HCT116 (cell line): Measurements from ENCODE around the gene PRRT1B. TPM values are rescaled to one million over a fixed set of nuclear protein-coding genes. Genes with fewer than 3 reads are reported as not detected.

Source experiments
- ATAC-seq: fragments of 200-7000 bp; cut with Tn5 transposase; 2 replicates; pipeline ENCODE4 v1.9.1; 2020; ENCODE audit warnings: mild to moderate bottlenecking, moderate library complexity
- BruUV-seq: library from RNA; stranded (reverse); fragments of 400-500 nt; replicated peaks from 2 replicates; lab custom pipeline; 2021; lab: Mats Ljungman, UMichigan
- CTCF ChIA-PET: fragments of 300-600 bp; sonication (Branson Sonifier 250); formaldehyde crosslinking; loops from one replicate; lab custom pipeline; 2021; ENCODE audit warnings: antibody characterized with exemption; lab: Charles Lee
- POLR2A ChIA-PET: fragments of 300-600, 350-600 bp; sonication (Branson Sonifier 250); formaldehyde crosslinking; loops from one replicate; lab custom pipeline; 2021; ENCODE audit warnings: antibody characterized with exemption; lab: Charles Lee
- RAD21 ChIA-PET, 2 experiments: fragments of 300-600 bp; sonication (Branson Sonifier 250); formaldehyde crosslinking; loops; one replicate each; lab custom pipeline; 2023; ENCODE audit warnings: low total read pairs in 2 of 2; ENCODE audit not compliant: uncharacterized antibody in 2 of 2, unreplicated experiment in 2 of 2, low non-redundant PET in 1 of 2; lab: Charles Lee
- DNase-seq: peaks from one replicate; pipeline ENCODE4 v3.0.0-alpha.2; 2010; ENCODE audit warnings: low read depth, low spot score
- H2AFZ ChIP-seq: fragments of 200-600 bp; shearing (Covaris generic), sonication (generic); 2 replicates; pipeline ENCODE4 v1.6.1; 2017; ENCODE audit warnings: low read depth, mixed run types, mixed read lengths, antibody characterized with exemption, low read length; ENCODE audit not compliant: poor library complexity, severe bottlenecking
- H3K27ac ChIP-seq: 2 replicates; pipeline ENCODE4 v1.5.1; 2012; ENCODE audit warnings: low read depth, low read length
- H3K27me3 ChIP-seq: fragments of 200-600 bp; sonication (generic); 2 replicates; pipeline ENCODE4 v1.6.1; 2016; ENCODE audit warnings: mixed run types, low read length, mixed read lengths; ENCODE audit not compliant: insufficient read depth
- H3K36me3 ChIP-seq, 2 experiments: fragments of 200-500 bp in 1 of 2; fragments of 200-600 bp in 1 of 2; sonication (Bioruptor generic) in 1 of 2; sonication (generic) in 1 of 2; 2 replicates each; pipeline versions ENCODE4 v1.5.1 to v1.6.1; 2014 to 2016; ENCODE audit warnings: low read length in 2 of 2, inconsistent platforms in 1 of 2, mixed read lengths in 1 of 2, mixed run types in 1 of 2; ENCODE audit not compliant: insufficient read depth in 2 of 2, control insufficient read depth in 1 of 2
- H3K4me1 ChIP-seq, 2 experiments: fragments of 200-600 bp in 1 of 2; sonication (generic) in 1 of 2; 2 replicates each; pipeline versions ENCODE4 v1.5.1 to v1.6.1; 2012 to 2017; ENCODE audit warnings: low read length in 2 of 2, inconsistent platforms in 1 of 2, mild to moderate bottlenecking in 1 of 2, mixed read lengths in 1 of 2, mixed run types in 1 of 2, moderate library complexity in 1 of 2; ENCODE audit not compliant: insufficient read depth in 2 of 2, control insufficient read depth in 1 of 2
- H3K4me2 ChIP-seq: fragments of 200-600 bp; sonication (generic); 2 replicates; pipeline ENCODE4 v1.6.1; 2017; ENCODE audit warnings: mixed run types, low read length, mixed read lengths
- H3K4me3 ChIP-seq, 2 experiments: fragments of 200-600 bp in 1 of 2; sonication (generic) in 1 of 2; replicated peaks in 1 of 2; 2 replicates each; pipeline ENCODE4 v1.5.1; 2011 to 2016; ENCODE audit warnings: low read length in 2 of 2, control low read depth in 1 of 2, low read depth in 1 of 2, mild to moderate bottlenecking in 1 of 2, mixed read lengths in 1 of 2, mixed run types in 1 of 2
- H3K79me2 ChIP-seq: fragments of 200-600 bp; sonication (generic); 2 replicates; pipeline ENCODE4 v1.6.1; 2017; ENCODE audit warnings: mild to moderate bottlenecking, mixed run types, low read length, moderate library complexity, mixed read lengths; ENCODE audit not compliant: insufficient read depth
- H3K9ac ChIP-seq: fragments of 200-600 bp; sonication (generic); 2 replicates; pipeline ENCODE4 v1.6.1; 2016; ENCODE audit warnings: low read length, mixed read lengths
- H3K9me2 ChIP-seq: fragments of 200-600 bp; sonication (generic), shearing (Covaris generic); 2 replicates; pipeline ENCODE4 v1.6.1; 2017; ENCODE audit warnings: mixed run types, mild to moderate bottlenecking, moderate library complexity; ENCODE audit not compliant: insufficient read depth
- H3K9me3 ChIP-seq, 2 experiments: fragments of 200-500 bp in 1 of 2; fragments of 200-600 bp in 1 of 2; sonication (Bioruptor generic) in 1 of 2; sonication (generic) in 1 of 2; 2 replicates each; pipeline ENCODE4 v1.6.1; 2014 to 2017; ENCODE audit warnings: low read length in 2 of 2, mixed read lengths in 2 of 2, inconsistent platforms in 1 of 2, low read depth in 1 of 2, mild to moderate bottlenecking in 1 of 2, mixed run types in 1 of 2, moderate library complexity in 1 of 2; ENCODE audit not compliant: control insufficient read depth in 1 of 2, insufficient read depth in 1 of 2
- H4K20me1 ChIP-seq: fragments of 200-600 bp; sonication (generic), shearing (Covaris generic); 2 replicates; pipeline ENCODE4 v1.6.1; 2017; ENCODE audit warnings: mixed run types, mild to moderate bottlenecking, moderate library complexity; ENCODE audit not compliant: insufficient read depth
- CBX3 ChIP-seq: IDR thresholded peaks from 2 replicates; pipeline ENCODE4 v1.6.1; 2012; ENCODE audit warnings: low read depth
- CTCF ChIP-seq, 3 experiments: fragments of 200-600 bp in 1 of 3; sonication (generic) in 1 of 3; IDR thresholded peaks in 2 of 3; conservative IDR thresholded peaks in 1 of 3; 2 replicates each; pipeline ENCODE4 v1.5.1; 2012 to 2017; ENCODE audit warnings: low read depth in 2 of 3, low read length in 2 of 3, antibody characterized with exemption in 1 of 3, borderline replicate concordance in 1 of 3, control low read depth in 1 of 3, mild to moderate bottlenecking in 1 of 3, mixed read lengths in 1 of 3, mixed run types in 1 of 3, moderate library complexity in 1 of 3; ENCODE audit not compliant: insufficient read depth in 1 of 3
- ELF1 ChIP-seq: IDR thresholded peaks from 2 replicates; pipeline ENCODE4 v1.6.1; 2012; ENCODE audit warnings: low read depth, borderline replicate concordance
- EZH2 ChIP-seq: fragments of 200-600 bp; sonication (generic); IDR thresholded peaks from 2 replicates; pipeline ENCODE4 v1.6.1; 2017; ENCODE audit warnings: antibody characterized with exemption, mixed run types
- FOSL1 ChIP-seq: IDR thresholded peaks from 2 replicates; pipeline ENCODE4 v1.6.1; 2012; ENCODE audit warnings: low read depth
- JUND ChIP-seq: IDR thresholded peaks from 2 replicates; pipeline ENCODE4 v1.6.1; 2012
- POLR2A ChIP-seq: IDR thresholded peaks from 2 replicates; pipeline ENCODE4 v1.7.0; 2011; ENCODE audit warnings: borderline replicate concordance; ENCODE audit not compliant: insufficient read depth, insufficient read length; ENCODE audit errors: extremely low read depth
- SIN3A ChIP-seq: IDR thresholded peaks from 2 replicates; pipeline ENCODE4 v1.6.1; 2012; ENCODE audit warnings: low read depth
- SRF ChIP-seq: IDR thresholded peaks from 2 replicates; pipeline ENCODE4 v1.6.1; 2012; ENCODE audit warnings: low read depth
- YY1 ChIP-seq: IDR thresholded peaks from 2 replicates; pipeline ENCODE4 v1.6.1; 2011; ENCODE audit warnings: low read length, low read depth, moderate library complexity, mild to moderate bottlenecking; ENCODE audit not compliant: insufficient replicate concordance; ENCODE audit errors: extremely low read depth
- ZBTB33 ChIP-seq: IDR thresholded peaks from 2 replicates; pipeline ENCODE4 v1.6.1; 2011; ENCODE audit warnings: mild to moderate bottlenecking, low read length, moderate library complexity; ENCODE audit not compliant: insufficient replicate concordance; ENCODE audit errors: extremely low read depth
- ZFX ChIP-seq: fragments of 450-650 bp; IDR thresholded peaks from 2 replicates; pipeline ENCODE4 v1.6.1; 2017
- ZNF274 ChIP-seq: fragments of 200-500 bp; sonication (Bioruptor generic); IDR thresholded peaks from 2 replicates; pipeline ENCODE4 v1.6.1; 2014; ENCODE audit warnings: mild to moderate bottlenecking, low read depth, low read length, inconsistent platforms
- intact Hi-C: fragments of 100-400 bp; cut with micrococcal nuclease; formaldehyde crosslinking; loops from 2 replicates; pipeline ENCODE4 v1.10.0; 2022
- total RNA-seq: library from RNA; stranded (reverse); gene quantifications from one replicate; pipeline ENCODE4 v1.2.1, GENCODE V29; 2021; ENCODE audit not compliant: unreplicated experiment
- TF ChIP-seq, protein P1 (sequence below): IDR thresholded peaks from 2 replicates; pipeline ENCODE4 v1.6.1; 2012; ENCODE audit warnings: low read depth
- TF ChIP-seq, protein P2 (sequence below): IDR thresholded peaks from 2 replicates; pipeline ENCODE4 v1.6.1; 2012

Gene PRRT1B
- total RNA-seq, 1 experiment from 2014 or later: not detected

DNA sequence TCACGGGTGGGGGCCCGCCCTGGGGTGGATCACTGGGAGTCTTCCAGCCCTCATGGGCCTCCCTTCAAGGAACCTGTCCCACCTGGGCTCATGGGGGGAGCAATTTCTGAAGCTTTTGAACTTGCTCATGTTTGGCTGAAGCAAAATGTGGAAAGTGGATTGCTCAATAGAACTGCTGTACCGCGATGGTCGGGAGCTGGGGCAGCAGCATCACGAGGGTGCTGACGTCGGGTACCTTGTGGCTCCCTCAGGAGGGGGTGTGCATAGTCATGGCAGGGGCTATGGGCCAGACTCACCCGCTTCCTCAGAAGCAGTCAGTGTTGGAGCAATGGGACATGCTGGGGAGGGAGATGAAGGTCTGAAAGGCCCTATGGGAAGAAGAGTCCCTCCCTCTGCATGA is 57.9 kb downstream of the PRRT1B start:
- BruUV-seq: no TSS peak
- H3K4me1 ChIP-seq: peaks cover 7 to 8% of the 10 kb centered on the region in 2 experiments
- H4K20me1 ChIP-seq: no peaks in the 10 kb centered on the region
- peaks cover 0 to 2% of the 10 kb centered on the region in 2 experiments; a peak in 3 of 4 replicates for H3K36me3 ChIP-seq
- no peak overlapping the region for H3K9ac ChIP-seq
- ChIA-PET RAD21 (no interaction called here), CTCF (no interaction called here), POLR2A (no interaction called here)
- H3K4me3 ChIP-seq: no peak overlapping the region
- no peak for ATAC-seq
- no peaks in the 10 kb centered on the region for H3K79me2 ChIP-seq
- H3K9me3 ChIP-seq: no peaks in the 10 kb centered on the region
- TF ChIP-seq CBX3: no peak
- no peak for TF ChIP-seq FOSL1
- TF ChIP-seq, protein P1, sequence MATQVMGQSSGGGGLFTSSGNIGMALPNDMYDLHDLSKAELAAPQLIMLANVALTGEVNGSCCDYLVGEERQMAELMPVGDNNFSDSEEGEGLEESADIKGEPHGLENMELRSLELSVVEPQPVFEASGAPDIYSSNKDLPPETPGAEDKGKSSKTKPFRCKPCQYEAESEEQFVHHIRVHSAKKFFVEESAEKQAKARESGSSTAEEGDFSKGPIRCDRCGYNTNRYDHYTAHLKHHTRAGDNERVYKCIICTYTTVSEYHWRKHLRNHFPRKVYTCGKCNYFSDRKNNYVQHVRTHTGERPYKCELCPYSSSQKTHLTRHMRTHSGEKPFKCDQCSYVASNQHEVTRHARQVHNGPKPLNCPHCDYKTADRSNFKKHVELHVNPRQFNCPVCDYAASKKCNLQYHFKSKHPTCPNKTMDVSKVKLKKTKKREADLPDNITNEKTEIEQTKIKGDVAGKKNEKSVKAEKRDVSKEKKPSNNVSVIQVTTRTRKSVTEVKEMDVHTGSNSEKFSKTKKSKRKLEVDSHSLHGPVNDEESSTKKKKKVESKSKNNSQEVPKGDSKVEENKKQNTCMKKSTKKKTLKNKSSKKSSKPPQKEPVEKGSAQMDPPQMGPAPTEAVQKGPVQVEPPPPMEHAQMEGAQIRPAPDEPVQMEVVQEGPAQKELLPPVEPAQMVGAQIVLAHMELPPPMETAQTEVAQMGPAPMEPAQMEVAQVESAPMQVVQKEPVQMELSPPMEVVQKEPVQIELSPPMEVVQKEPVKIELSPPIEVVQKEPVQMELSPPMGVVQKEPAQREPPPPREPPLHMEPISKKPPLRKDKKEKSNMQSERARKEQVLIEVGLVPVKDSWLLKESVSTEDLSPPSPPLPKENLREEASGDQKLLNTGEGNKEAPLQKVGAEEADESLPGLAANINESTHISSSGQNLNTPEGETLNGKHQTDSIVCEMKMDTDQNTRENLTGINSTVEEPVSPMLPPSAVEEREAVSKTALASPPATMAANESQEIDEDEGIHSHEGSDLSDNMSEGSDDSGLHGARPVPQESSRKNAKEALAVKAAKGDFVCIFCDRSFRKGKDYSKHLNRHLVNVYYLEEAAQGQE: no peak
- TF ChIP-seq ZFX: no peak
- no peak for TF ChIP-seq YY1
- no peak for TF ChIP-seq EZH2
- TF ChIP-seq ZNF274: no peak
- no peak for TF ChIP-seq ZBTB33
- no peak for TF ChIP-seq SRF
- no peak for TF ChIP-seq JUND
- TF ChIP-seq CTCF (IDR thresholded peaks at IDR 0.05 in 2 of 3, conservative IDR thresholded peaks at IDR 0.05 in 1 of 3; ENCODE audit: borderline replicate concordance in 1 of 3, insufficient read depth in 1 of 3, low read depth in 2 of 3, low read length in 2 of 3): no peak
- TF ChIP-seq POLR2A: no peak
- TF ChIP-seq, protein P2, sequence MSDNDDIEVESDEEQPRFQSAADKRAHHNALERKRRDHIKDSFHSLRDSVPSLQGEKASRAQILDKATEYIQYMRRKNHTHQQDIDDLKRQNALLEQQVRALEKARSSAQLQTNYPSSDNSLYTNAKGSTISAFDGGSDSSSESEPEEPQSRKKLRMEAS: no peak
- no peak for TF ChIP-seq SIN3A
- TF ChIP-seq ELF1: no peak
- H3K27me3 ChIP-seq: no peaks in the 10 kb centered on the region
- intact Hi-C loops: no loop called here
- H3K4me2 ChIP-seq: no peak overlapping the region
- no peaks in the 10 kb centered on the region for H3K9me2 ChIP-seq
- H2AFZ ChIP-seq: no peak overlapping the region
- no peak overlapping the region for H3K27ac ChIP-seq
- DNase-seq: no peak
